GM13976 (cell line): ENCODE measurements around the gene PRUNE2.

Experiments used
- DNase-seq: peaks from one replicate; pipeline ENCODE4 v3.0.0; 2012; ENCODE audit warnings: low spot score
- CTCF ChIP-seq: IDR thresholded peaks from 2 replicates; pipeline ENCODE4 v1.5.1; 2012; ENCODE audit warnings: borderline replicate concordance, mild to moderate bottlenecking; ENCODE audit not compliant: insufficient read depth; ENCODE audit errors: extremely low read depth, missing control alignments, control extremely low read depth
- in situ Hi-C: fragments of 300-500 bp; cut with MboI; formaldehyde crosslinking; loops from one replicate; pipeline ENCODE4 v1.12.0; 2022; ENCODE audit warnings: low sequenced_read_pairs, mixed read lengths, inconsistent platforms; ENCODE audit not compliant: unreplicated experiment

PRUNE2 gene

GRCh38 chr9:76603931-76604570 is 301.9 kb downstream of the PRUNE2 start:
- TF ChIP-seq CTCF = no peak
- in situ Hi-C loops = no loop called here
- DNase-seq = no peak

- in situ Hi-C loops = no loop called here
- DNase-seq = no peak
- no peak for TF ChIP-seq CTCF
Observed at GRCh38 chr9:76603448-76603895, 302.4 kb downstream of the PRUNE2 start.

DNA sequence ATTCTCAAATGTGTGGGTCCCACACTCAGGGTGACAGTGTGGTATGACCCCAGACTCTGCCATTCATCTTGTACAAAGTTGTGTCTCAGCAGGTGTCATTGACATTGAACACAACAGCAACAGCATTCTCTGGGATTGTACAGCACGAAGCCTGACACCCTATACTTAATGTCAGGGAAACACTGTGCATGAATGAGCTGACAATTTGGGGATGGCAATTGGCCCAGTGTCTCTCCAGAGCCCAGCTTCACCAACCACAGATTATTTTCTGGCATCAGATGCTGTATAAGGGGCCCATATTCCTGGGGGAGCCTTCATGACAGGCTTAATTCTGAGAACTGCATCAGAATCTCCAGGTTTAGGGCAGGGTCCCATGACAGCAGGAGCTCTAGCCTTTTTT is 303.7 kb downstream of the PRUNE2 start:
- no peak for TF ChIP-seq CTCF
- in situ Hi-C loops = no loop called here
- DNase-seq = no peak

- in situ Hi-C loops = no loop called here
- DNase-seq = no peak
- TF ChIP-seq CTCF = no peak
Observed at GRCh38 chr9:76600007-76600615, 305.8 kb downstream of the PRUNE2 start.

DNA sequence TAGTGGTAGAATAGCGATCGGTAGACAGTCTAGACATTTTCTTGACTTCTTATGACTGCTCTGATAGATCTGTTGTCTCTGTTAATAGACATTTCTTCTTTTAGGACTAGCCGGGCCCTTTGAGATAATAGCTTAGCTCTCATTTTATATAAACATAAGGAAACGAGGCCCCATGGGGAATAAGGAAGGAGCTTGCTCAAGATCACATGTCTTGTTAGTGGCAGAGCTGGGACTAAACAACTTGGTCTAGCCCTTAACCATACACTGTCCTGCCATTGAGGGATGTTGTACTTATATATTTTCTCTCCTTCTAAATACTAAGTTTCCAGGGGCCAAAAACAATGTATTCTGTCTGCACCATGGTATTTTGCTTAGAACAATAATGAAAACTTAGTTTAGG is 306.9 kb downstream of the PRUNE2 start:
- no peak for TF ChIP-seq CTCF
- in situ Hi-C loops = loop anchor here (10.0 kb wide), 1 partner anchor 56 kb away; no protein-coding TSS in a partner anchor

DNA sequence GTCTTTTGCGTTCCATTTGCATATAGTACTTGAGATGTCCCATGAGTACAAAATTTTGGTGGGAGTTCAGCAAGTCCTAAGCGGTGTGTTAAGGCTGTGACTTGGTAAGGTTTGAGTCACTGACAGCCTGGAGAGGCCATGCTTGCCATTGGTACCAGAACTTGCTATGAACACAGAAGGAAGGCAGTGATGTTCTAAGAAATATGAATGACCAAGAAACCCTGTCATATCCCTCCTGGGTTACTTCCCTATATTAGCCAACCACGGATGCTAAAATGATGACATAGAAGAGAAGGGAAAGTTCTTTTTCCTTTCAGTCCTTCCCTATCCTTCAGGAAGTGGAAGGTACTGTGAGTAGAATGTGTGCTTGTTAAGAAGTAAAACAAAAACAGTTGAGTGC is 310.3 kb downstream of the PRUNE2 start:
- TF ChIP-seq CTCF = no peak
- in situ Hi-C loops = loop anchor here (10.0 kb wide), 1 partner anchor 59 kb away; no protein-coding TSS in a partner anchor
- no peak for DNase-seq

More for the DNA sequence above, 306.9 kb downstream of the PRUNE2 start:
- DNase-seq = no peak
